NCI-H2029 (cell line): Measurements from ENCODE around the gene SLC12A2.

Experiments
- DNase-seq: peaks from one replicate; lab custom pipeline; 2025; lab: John Stamatoyannopoulos, UW

SLC12A2 gene

DNA sequence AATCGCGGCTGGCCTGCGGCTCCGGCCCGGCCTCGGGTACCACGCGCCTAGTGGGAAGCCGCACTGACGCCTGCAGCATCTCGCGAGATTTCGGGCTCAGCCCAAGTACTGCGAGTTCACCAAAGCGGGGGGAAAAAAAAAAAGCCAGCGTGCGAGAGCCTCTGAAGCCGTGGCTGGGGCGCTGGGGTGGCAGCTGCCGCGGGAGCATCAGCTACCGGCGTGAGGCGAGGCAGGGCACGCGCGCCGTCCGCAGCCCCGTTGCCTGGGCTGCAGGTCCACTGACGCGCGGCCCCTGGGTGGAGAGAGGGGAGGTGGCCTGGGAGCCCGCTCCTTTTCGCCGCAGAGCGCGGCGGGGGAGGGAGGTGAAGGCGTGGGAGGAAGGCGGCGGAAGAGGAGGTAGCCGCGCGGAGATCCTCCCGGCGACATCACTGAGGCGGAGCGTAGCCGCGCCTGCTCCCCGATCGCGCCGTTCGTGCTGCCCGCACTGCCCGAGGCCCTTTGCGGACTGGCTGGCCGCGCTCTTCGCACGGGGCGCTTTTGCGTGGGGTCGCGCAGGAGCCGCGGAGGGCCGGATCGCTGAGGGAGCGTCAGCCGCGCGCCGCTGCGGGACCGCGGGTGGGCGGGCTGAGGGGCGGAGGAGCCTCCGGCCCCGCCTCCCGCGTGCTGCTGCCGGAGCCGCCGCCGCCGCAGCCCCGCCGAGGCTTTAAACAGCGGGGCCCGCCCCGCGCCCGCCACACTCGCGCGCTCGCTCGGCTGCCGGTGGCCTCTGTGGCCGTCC, at the start of gene SLC12A2:
SLC12A2 (plus strand) TSS at position 734 of the 778 bp plus-strand sequence. CDS start 189 bp downstream, outside the sequence.
- peak; percentile 76 for DNase-seq

DNA sequence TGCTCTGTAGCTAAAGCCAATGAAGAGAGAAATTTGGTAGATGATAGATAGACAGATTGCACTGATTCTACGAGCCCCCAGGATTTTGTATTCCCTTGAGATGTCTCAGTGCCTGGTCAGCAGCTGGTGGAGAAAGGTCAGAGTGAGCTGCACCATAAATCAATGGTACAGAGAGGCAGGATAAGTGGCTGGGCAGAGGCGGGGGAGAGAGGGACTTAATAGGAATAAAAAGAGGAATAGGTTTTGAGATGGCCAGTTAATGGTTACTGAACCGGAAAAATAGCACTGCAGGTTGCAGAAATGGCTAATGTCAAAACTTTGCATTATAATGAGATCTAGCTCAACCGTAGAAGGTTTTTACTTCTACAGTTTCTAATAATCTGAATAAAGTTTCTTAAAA, 47.9 kb upstream of the SLC12A2 start:
- DNase-seq = no peak

DNA sequence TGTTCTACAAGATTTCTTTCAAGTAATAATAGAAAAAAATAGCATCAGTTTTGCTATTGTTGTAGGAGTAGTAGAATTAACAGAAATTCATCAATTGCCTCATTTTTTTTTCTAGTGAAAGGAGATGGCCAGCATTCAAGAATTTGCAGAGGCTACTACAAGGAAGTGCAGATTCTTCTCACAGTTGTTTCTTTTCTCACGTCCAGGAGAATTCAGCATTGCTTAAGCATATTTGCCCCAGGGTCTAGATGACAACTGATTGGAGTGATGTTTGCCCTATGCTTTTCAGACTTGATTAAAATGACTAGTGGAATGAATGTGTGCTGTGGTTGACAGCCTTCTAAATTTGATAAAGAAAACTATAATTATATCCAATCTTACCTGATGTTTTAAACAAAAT, 46.6 kb upstream of the SLC12A2 start:
- DNase-seq = no peak

DNA sequence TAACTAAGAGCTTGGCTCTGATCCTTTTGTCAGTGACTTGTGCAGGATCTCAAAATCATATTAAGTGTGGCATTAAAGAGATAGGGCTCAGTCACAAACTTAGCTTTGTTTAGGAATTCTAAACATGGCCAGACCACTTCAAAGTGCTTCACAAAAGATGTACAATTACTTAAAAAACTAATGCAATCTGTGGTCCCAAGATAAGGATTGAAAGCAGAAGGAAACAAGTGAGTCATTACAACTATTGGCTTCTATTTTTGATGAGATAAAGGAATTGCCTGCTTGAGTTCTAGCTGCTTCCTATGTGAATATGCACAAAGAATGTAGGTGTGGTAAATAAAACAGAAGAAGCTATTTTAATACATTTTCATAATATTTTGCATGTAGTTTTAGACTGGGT, 44.9 kb upstream of the SLC12A2 start:
- DNase-seq = no peak

DNA sequence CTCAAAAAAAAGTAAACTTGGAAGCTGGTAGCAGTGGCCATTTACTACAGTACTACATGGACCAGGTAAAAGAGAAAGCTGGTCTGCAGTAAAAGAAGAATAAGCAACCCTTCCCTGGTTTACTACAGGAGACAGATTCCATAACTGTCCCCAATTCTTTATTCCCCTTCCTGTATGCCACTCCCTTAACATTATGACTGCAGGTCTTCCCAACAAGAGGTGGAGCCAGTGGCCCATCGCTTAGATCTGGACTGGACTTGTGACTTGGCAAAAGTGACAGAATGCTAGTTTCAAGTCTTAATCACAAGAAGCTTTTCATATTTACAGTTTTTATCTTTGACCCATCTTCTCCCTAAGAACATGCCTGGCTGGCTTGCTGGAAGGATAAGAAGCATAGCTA, 42.6 kb upstream of the SLC12A2 start:
- DNase-seq = no peak

DNA sequence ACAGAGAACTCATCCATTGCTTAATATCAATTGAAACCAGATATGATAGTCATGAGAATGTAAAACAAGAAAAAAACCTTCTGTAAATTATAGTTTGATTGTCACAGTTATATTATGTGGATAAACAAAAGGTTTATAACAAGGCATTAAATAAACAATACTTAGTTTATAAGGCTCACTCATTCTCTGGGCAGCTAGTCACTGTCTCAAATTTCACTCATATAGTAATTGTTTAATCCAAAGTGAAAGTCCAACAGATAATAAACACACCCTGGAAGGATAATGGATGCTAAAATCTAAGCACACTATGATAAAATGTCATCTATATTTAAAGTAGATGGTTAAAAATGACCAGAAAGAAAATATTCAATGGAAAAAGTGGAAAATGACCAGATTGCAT, 30.8 kb upstream of the SLC12A2 start:
- no peak for DNase-seq

DNA sequence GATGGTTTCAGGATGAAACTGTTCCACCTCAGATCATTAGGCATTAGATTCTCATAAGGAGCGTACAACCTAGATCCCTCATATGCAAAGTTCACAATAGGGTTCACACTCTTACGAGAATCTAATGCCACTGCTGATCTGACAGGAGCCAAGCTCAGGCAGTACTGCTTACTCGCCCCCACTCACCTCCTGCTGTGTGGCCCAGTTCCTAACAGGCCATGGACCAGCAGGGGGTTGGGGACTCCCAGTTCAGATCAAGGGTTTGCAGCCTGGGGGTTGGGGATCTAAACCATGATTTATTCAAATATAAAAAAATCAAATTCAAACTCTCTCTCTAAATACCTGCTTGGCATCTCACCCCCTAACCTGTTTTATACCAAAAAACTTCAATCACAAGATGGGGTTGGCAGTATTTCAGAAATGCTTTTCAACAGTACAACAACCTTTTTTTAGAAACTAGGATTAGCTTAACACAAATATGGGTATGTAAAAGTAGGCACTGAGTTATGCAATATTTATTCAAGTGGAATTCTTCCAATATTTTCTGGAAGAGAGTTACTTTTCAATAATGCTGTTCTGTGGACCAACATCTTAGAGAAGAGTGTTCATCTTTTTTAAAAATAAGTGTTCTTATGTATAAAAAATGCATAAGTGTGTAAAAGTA, 30.1 kb upstream of the SLC12A2 start:
- no peak for DNase-seq

DNA sequence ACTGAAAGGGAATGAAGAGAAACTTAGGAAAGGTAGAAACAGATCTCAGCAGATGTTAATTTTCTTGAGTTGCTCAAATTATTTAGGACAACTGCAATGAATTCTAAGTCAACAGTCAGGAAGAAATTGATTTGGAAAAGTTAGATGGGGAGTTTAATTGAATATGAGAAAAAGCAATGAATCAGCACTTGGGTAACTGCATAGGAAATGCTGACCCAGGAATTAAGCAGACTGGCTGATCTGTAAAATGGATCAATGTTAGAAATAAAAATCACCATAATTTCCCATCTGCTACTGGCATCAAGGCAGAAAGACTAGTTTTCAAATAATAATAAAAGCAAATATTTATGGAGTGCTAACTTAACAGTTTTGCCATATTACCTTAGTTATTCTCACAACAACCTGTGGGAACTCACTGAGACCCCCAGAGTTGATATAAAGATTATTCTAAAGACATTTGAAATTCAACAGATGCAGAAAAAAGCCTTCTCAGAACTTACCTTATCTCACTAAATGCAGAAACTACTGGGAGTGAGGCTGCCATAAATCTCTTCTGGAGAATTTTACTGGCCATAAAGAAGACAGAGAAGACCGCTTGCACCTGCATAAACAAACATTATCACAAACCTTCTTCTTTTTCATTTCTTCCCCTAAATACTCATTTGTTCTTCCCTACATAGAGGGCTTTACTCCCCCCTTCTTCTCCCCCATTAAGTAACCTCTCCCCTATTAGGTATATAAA, 22.8 kb upstream of the SLC12A2 start:
- DNase-seq = no peak

DNA sequence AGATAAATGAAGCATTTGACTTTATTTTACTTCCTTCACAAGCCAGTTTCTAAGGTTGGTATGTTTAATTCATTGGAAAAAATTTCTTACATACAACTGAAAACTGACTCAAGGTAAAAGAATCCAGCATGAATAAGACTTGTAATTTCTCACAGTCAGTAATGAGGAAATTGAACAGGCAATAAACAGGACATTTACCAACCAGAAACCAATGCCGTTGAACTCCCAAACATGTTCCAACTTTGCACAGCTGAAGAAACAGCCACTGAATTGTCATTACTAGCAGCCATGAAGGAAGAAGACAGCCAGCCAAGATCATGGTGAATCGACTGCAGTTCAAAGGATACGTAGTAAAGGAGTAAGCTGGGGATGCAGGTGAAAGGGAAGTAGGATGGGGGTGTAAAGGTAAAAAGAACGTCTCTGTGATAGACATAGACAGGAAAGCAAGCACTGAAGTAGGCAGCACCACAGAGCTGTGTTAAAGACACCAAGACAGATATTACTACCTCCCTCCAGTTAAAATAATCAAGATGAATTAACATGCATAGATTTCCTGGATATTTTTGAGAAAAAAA, 21.3 kb upstream of the SLC12A2 start:
- no peak for DNase-seq

DNA sequence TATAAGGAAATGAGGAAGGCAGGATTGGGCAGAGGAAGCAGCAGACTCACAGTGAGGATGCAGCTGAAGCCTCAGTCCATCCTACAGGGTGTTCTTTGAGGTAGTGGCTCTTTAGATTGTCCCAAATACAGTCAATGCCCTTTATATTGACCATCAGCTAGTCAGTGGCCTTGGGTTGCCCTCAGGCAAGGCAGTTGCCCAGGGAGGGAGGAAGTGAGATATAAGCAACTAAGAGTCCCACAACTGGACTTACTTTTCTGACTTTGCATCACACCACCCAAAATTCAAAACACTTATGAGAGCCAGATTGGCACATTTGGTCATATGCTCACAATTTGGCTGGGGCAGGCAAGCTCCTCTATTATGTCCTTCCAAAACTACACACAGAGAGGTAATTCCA, 9.4 kb upstream of the SLC12A2 start:
- DNase-seq = no peak

DNA sequence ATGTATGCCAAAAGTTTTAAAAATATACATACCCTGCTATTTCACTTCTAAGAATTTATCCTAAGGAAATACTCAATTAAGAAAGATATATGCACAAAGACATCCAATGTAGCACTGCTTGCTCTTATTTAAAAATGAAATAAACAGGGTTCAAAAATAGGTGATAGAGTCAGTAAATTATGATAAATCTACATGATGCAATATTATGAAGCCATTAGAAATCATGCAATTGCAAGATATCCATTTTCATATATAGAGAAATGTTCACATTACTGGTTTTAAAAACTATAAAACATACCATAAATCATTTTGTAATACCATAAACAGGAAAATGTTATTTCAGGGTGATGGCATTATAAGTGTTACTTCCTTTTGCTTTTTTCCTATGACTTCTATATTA, 8.6 kb upstream of the SLC12A2 start:
- DNase-seq = no peak

DNA sequence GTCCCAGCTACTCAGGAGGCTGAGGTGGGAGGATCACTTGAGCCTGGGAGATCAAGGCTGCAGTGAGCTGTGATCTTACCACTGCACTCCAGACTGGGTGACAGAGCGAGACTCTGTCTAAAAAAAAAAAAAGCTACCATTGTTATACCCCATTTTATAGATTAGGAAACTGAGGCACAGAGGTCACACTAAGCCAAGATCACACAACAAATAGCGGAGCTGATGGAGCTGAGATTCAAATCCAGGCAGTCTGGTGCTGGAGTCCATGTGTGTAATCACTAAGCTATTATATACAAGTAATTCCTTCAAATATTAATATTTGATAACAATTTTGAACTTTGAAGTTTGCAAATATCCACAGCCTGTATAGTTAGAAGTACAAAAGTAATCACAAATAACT, 6.0 kb upstream of the SLC12A2 start:
- no peak for DNase-seq

DNA sequence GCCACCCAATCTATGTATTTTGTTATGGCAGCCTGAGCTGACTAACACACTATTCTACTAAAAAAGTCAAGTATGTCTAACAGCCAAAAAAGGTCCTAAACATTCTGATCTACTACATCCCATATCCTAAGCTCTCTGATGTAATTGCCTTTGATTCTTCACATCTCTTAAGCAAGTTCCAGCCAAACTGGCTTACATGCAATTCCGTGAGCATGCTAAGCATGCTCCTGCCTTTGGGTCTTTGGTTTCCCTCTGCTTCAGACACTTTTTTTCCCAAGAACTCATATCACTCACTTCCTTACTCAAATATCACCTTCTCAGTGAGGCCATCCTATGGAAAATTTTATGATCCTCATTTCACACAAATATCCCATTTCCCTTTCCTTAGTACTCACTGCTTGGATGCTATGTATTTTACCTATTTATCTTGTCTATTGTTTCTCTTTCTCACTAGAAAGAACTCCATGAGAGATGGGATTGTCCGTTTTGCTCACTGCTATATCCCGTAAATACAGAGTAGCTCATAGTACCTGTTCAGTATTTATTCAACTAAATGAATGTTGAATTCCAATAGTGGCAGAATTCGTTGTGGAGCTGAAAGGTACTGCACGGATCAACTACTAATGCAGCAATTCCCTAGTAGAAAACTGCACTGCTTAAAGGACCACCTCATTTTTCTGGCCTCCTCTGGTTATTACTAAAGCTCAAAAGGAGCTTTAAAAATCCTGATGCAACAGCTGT, 2.3 kb upstream of the SLC12A2 start:
- DNase-seq = no peak

DNA sequence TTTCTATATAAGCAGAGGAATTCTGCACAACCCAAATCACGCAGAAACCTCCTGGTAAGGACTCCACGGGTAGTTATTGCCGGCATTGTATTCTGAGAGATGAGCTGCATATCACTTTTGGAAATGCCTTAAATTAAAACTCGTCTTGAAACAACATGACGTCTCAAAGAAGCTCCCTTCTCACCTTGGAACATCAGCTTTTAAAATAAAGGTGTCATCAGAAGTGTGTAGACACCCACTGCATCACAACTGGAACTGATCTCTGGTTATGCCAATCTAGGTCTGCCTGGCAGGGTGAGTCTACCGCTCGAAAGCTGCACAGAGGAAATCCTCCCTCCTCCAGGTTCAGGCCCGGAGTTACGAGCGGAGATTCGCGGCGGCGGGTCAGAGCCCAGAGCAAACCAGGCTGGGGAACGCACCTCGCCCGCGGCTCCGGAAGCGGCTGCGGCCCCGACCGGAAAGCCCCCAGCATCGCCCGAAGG, 974 bp upstream of the SLC12A2 start:
- DNase-seq = no peak

DNA sequence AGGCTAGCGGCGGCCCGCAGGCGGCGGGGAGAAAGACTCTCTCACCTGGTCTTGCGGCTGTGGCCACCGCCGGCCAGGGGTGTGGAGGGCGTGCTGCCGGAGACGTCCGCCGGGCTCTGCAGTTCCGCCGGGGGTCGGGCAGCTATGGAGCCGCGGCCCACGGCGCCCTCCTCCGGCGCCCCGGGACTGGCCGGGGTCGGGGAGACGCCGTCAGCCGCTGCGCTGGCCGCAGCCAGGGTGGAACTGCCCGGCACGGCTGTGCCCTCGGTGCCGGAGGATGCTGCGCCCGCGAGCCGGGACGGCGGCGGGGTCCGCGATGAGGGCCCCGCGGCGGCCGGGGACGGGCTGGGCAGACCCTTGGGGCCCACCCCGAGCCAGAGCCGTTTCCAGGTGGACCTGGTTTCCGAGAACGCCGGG, 253 bp downstream of the SLC12A2 start:
- DNase-seq = no peak

DNA sequence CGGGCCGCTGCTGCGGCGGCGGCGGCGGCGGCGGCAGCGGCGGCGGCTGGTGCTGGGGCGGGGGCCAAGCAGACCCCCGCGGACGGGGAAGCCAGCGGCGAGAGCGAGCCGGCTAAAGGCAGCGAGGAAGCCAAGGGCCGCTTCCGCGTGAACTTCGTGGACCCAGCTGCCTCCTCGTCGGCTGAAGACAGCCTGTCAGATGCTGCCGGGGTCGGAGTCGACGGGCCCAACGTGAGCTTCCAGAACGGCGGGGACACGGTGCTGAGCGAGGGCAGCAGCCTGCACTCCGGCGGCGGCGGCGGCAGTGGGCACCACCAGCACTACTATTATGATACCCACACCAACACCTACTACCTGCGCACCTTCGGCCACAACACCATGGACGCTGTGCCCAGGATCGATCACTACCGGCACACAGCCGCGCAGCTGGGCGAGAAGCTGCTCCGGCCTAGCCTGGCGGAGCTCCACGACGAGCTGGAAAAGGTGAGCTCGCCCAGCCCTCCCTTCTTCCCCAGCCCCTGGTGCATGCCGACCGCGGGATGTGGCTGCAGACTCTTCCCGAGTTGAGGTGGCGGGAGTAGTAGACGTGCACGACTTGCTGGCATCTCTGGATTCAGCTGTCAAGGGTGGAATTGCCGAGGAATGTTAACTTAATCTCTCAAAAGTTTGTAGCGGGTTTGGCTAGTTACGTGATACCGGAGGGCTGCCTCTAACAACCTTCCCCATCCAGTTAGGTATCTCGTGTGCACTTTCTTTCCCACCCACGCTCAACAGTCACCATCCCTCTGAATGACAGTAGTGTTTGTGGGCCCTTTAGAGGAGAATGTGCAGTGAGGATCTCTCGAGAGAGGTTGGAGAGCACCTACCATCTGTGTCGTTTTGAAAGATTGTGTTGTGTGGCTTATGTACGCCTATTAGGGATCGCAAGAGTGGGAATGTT, 932 bp downstream of the SLC12A2 start:
- no peak for DNase-seq

DNA sequence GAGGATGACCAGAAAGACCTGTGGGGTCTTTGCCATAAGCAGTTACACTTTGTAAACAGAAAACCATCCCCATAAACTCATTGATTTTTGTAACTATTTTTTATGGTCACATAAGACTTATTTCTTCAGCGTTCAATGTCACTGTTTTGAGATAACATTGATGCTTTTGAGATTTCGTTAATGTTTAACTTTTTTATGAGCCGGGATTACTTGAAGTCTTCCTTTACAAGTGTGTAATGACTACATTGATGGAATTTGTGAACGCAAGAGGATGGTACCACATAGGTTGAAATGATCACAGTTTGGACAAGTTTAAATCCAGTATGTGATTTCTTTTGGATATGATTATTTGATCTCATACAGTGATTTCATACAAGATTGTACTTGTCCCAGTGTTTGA, 1.8 kb downstream of the SLC12A2 start:
- DNase-seq = no peak

DNA sequence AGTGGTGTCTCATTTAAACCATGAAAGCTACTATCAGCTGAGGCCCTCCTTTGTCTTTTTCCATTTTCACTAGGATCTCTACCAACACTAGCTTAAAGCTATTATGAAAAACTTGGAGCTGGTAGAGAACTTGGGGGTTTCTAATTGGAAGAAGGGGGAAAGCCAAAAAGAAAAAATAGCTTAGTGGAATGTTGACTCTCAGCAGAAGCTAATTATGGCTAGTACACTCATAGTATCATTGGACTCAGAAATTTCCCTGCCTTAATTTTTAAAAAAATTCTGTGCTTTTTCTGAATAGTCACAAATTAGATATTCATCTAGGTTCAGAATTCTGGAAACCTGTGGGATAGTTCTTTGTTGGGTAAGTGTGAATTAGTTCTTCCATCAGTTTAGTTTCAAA, 8.0 kb downstream of the SLC12A2 start:
- DNase-seq = no peak

DNA sequence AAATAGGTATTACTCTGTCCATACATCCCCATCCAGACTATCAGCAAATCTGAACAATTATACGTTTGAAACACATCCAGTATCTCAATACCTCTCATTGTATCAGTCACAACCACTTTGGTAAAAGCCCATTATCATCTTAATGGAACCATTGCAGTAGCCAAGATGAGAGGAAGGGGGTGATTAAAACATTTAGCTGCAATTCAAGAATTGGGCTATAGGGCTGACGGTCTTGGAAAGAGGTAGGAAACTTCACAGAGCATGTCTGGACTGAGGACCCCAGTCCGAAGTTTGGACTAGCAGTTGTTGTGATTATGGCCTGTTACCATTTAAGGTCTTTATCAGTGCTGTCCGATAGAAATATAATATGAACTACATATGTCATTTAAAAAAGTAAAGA, 8.6 kb downstream of the SLC12A2 start:
- DNase-seq = no peak

DNA sequence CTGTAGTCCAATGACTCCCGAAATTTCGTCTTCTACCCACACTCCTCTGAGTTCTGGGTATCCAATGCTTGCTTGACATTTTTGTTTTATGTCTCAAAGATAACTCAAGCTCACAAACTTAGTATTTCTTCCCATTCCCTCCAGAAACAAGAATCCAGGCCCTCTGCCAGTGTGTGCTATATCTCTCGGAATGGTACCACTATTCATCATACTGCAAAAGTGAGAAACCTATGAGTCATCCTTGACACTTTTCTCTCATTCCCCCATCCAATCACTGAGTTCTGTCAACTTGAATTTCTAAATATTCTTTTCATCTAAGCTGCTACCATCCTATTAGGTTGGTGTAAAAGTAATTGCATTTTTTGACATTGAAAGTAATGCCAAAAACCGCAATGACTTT, 9.8 kb downstream of the SLC12A2 start:
- no peak for DNase-seq

DNA sequence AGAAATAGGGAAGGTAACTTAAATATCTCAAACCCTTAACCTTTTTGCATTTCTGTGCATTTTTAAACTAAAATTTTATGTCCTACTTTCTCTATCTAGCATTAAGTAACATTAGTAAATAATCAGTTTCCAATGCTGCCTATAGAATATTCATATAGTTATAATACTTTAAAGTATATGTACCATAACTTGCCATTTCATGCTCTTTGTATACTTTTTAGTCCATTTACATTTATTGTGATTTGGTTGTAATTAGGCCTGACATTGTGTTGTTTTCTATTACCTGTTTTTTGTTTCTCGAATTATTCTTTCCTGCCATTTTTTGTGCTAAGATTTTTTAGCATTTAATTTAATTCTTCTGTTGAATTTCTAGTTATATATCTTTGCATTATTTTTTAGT, 13.7 kb downstream of the SLC12A2 start:
- DNase-seq = no peak
